Stimulated activated CD8-positive, alpha-beta memory T cell treated with anti-CD3 and anti-CD28 coated beads, Interleukin-4, amount 100 ng/mL, for 48 hours (primary cell): Measurements from ENCODE around the gene PNCK.
A peak's percentile ranks its signal among the peaks of the same experiment; 100 is the strongest.
"Not testable (repeated sequence)": the region's sequence is repeated elsewhere in the genome, so short reads cannot be mapped to it uniquely, and the experiment has no call there.

Experiments used
- DNase-seq: peaks from one replicate; pipeline ENCODE4 v3.0.0-alpha.2; 2020

Gene PNCK

DNA sequence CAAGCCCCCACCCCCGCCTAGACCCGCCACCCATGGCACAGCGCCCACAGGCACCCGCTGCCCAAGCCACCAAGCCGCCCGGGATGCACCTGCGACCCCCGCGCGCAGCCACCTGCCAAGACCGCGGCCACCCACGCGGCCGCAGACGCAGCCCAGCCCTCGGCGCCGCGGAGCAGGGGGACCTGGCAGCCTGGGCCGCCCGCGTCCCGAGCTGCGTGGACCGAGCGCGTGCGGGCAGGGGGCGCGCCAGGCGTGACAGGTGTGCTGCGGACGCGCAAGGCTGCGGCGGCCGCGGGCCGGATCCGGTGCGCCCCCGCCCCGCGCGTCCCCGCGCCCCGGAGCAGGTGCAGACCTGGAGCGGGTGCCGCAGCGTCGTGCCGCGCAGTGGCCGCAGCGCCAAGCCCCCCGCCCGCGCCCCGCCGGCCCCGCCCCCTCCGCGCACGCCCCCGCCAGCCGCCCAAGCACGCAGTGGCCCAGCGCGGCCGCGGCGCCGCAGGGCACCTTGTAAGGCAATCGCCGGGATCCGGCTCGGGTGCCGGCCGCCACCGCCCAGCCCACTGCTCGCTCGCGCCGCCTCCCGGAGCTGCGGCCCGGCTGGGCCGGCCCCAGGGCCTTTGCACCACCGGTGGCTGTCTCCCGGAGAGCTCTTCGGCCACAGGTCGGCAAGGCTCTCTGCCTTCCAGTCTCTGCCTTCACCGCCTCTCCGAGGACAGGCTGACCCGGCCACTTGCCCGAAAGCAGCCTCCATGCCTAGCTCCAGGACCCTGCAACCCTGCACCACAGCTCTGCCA is at the start of gene PNCK:
PNCK (minus strand) TSS at position 386 of the 791 bp plus-strand sequence. CDS start 737 bp downstream, outside the sequence.
- no peak for DNase-seq

DNA sequence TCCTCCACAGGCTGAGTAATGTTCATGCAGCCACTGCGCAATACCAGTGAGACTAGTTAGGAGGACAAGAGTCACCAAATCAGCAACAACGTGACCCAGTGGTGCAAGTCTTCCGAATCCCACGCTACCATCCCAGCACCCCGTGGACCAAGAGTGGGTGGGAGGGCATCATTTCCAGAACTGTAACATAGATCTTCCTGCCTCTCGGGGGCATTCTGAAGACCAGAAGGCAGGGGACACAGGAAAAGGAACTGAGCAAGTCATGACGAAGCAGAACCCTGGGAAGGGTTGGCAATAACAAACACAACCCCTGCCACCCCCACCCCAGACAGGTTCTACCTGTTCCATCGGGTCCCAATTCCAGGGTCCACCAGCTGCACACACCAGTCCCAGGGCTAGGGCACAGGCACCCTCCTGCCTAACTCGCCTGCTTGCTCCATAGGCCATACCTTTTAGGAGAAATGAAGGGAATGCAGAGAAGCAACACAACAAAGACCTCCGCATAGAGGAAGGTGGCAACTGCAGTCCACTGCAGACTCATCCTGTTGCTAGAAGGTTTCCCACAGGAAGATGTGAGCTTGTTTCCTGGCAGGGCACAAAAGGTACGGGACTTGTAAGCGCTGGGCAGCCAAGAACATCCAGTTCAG is 49.2 kb upstream of the PNCK start:
- no peak for DNase-seq

DNA sequence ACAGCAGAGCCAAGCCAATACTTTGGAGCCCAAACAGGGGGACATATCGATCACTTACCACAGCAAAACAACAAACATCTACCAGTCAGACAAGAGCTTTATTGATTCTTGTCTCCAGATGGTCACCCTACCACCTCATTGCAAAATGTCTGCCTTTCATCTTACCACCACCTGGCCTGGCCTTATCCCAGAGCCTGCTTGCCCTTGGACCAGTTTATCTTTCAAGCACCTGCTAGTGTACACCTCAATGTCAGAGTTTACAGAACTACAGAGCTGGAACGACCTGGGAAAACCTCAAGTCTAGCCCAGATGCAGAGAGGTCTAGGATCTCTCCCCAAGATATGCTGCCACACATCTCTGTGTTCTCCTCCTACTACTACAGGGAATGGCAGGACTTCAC is 46.1 kb upstream of the PNCK start:
- DNase-seq, result no peak

DNA sequence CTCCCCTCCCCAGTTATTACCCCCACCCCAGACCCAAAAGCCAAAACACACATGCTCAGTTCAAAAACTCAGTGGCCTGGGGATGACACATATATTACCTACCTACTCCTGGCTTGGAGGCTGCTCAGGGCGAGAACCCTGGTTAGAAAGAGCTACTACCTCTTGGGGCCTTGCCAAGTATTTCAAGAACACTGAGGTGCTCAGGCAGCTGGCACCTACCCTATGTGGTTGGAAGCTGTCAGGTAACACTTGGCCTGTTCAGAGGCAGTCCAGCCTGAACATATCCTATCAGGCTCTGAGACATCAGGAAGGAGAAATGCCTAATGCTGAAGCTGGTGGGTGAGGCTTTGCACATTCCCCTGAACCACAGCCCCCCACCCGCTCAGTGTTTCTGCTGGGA is 45.6 kb upstream of the PNCK start:
- DNase-seq, result no peak

- no peak for DNase-seq
These were observed 43.8 kb upstream of the PNCK start for GRCh38 chrX:153717445-153717844.

GRCh38 chrX:153714256-153714655 is 40.6 kb upstream of the PNCK start:
- DNase-seq, result no peak

- no peak for DNase-seq
These were observed 36.4 kb upstream of the PNCK start for GRCh38 chrX:153709726-153710674.

GRCh38 chrX:153708415-153708814 is 34.8 kb upstream of the PNCK start:
- peak; percentile 57 for DNase-seq

GRCh38 chrX:153707406-153707805 is 33.8 kb upstream of the PNCK start:
- no peak for DNase-seq

DNA sequence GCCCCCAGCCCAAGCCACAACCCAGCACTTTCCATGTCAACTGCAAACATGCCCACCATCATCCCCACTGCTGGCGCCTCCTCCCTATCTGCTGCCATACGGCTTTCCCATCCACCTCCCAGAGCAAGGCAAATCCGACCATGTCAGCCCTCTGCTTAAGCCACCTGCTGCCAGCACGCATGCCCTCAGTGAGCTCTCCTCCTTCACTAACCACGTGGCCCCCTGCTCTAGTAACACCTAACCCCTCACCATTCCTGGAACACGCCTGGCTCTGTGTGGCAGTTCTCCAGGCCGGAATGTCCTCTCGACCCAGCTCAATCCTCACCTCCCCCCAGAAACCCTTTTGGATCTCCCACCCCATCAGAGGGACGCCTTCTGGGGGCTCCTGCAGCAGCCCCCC is 33.2 kb upstream of the PNCK start:
- DNase-seq, result no peak

DNA sequence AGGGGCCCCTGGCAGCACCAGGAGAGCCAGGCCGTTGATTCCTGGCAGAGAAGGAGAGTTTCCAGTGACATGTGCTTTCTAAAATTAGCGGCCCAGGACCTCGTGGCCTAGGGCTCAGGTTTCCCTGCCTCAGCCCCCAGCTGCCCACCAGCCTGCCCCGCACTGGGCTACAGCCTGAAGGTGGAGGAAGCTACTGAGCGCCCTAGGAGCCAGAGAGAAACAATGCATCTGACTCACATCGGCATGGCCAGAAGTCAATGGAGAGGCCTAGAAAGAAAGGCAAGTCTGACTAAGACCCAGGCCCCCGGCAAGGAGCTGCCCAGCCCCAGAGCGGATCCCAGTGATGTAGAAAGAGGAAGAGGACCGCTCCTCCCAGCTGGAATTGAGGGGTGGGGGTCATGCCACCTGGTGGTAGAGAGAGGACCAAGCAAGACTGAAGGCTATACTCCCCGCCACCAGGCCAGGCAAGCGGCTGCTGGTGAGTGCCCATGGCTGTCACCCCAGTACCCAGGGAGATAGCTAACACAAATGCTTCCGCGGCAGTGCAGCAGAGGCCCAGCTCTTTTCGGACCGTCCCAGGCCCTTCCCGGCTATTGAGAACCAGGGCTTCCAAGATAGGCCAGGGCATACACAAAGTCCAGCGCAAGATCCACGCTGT is 31.9 kb upstream of the PNCK start:
- DNase-seq, result not testable (repeated sequence)

- not testable (repeated sequence) for DNase-seq
These were observed 31.2 kb upstream of the PNCK start for GRCh38 chrX:153704631-153705402.

GRCh38 chrX:153704021-153704526 is 30.5 kb upstream of the PNCK start:
- no peak for DNase-seq

- no peak for DNase-seq
These were observed 29.4 kb upstream of the PNCK start for GRCh38 chrX:153703036-153703370.

DNA sequence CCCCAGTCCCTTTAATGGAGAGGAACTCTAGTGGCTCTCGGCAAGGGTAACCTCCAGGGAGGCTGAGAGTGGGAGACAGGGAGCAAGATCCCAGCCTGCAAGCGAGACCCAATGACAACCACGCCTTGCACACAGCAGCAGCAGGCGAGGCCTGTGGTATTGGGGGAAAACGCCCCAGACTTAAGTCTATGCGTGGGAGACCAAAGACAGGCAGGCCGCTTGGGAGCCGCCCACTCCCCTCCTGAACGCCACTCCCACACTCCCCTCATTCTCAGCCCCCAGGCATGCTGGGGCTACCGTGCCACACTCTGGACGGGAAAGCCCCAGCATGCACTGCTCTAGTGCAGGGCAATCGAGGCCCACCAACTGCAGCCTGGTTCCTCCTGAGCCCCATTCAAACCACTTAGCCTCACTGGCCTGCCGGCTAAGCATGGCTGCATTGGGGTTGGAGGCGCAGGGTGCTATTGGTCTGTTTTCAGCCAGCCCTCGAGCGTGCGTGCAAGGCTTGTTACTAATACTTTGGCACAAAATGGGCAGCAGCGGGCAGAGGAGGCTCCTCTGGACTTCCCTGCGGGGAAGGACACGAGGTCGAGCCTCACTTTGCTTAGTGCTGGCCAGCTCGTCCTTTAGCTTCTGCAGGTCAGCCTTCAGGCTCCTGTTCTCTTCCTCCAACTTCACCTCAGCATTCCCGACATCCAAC is 28.9 kb upstream of the PNCK start:
- no peak for DNase-seq

DNA sequence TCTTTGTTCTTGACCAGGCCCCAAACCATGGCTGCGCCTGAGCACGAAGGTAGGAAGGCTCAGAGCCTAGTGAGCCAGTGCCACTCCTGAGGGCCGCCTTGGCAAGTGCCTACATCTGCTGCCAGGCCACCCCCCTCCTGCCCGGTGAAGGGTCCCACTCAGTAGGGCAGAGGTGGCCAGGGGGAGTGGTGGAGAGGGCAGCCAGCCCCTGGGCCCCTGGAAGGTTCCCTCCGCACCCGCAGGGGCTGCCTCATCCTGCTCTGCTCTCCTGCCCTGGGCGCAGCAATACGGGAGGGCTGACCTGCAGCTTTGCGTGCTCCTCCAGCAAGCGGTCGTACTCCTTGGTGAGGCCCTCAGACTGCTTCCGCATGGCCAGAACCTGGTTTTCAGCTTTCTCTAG is 28.1 kb upstream of the PNCK start:
- DNase-seq, result no peak

DNA sequence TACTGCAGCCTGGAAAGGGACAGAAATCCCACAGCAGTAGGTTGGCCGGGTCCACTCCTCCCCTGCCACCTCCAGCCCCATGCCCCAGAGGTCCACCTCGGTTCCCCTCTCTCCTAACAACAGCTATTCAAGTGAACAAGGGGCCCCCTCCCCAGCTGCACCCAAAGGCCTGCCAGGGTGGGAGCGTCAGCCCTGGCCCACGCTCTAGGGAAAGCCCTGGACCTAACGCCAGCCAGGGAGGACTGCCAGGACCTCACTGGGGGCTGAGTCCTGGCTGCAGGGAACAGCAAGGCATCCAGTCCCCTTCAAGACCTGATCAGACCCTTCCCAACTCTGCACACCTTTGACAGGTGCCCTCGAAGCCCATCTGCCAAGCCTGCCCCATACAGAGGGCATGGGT is 27.4 kb upstream of the PNCK start:
- no peak for DNase-seq

DNA sequence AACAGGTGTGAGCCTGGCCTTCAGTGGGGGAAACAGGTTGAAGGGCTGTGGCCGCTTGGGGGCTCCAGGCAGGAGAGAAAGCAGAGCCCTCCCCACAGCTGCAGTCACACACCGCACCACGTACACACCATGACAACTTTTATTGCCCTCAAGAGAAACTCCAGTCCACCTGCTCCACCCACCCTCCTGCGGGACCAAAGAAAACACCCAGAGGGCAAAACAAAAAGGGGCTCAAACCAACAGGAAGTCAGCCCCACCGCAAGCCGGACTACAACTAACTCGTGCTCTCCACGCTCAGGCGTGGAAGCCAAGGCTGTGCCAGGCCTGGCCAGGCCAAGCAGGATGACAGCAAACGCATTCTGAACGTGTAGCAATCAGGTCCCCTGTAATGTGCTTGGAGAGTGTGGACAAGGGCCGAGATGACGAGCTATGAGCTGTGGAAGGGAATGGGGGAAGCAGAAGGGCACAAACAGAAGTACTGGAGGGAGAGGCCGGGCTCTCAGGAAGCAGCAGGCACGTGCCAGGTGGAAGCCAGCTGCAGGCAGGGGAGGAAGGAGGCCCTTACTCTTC is 26.8 kb upstream of the PNCK start:
- DNase-seq, result no peak

GRCh38 chrX:153699784-153700371 is 26.3 kb upstream of the PNCK start:
- DNase-seq, result not testable (repeated sequence)

DNA sequence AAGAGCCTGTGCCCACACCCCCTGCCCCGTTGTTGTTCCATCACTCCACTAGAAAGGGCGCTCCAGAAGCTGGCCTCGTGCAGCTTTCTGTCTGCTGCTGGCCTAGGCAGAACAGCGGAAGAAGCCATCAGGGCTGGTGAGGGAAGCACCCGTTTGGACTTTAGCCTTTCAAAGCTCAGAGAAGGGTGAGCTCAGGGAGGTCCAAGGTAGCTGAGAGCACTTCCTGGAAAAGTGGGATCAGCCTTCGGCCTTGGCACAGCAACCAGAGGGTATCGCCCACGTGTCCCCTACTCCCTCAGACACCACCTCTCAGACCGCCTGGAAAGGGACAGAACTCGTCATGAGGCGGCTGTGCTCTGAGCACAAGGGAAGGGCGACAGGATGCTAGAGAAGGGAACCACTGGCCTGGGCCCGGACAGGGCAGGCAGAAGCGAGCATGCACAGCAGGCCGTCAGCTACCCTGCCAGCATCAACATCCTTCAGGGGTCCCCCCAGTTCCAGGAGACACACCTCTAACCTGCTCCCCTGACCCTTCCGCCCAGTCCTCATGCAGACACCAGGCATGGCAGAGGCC is 25.7 kb upstream of the PNCK start:
- DNase-seq, result not testable (repeated sequence)
